Kidney tubule cell (primary cell): Measurements from ENCODE around the gene TRIO.

Experiments
- DNase-seq: peaks from one replicate; pipeline ENCODE4 v3.0.0-alpha.2; 2018; ENCODE audit warnings: low spot score

Gene TRIO

DNA sequence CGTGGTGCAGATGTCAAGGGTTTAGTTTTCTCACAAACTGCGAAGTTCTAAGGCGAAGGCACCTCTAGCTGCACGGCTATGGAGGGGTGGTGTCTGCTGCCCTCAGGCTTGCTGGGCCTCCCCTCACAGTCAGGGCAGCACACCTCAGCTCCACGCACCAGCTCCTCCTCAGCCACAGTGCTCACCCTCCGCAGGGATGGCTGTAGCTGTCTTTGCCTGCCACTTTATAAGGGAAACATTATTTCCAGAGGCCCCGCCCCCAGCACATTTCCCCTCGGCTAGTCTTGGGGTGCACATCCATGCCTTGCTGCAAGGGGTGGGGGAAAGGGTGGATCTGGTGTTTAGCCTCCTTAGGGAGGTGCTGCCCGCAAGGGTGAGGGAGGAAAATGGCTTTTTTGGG is 154.6 kb downstream of the TRIO start:
- DNase-seq = no peak

DNA sequence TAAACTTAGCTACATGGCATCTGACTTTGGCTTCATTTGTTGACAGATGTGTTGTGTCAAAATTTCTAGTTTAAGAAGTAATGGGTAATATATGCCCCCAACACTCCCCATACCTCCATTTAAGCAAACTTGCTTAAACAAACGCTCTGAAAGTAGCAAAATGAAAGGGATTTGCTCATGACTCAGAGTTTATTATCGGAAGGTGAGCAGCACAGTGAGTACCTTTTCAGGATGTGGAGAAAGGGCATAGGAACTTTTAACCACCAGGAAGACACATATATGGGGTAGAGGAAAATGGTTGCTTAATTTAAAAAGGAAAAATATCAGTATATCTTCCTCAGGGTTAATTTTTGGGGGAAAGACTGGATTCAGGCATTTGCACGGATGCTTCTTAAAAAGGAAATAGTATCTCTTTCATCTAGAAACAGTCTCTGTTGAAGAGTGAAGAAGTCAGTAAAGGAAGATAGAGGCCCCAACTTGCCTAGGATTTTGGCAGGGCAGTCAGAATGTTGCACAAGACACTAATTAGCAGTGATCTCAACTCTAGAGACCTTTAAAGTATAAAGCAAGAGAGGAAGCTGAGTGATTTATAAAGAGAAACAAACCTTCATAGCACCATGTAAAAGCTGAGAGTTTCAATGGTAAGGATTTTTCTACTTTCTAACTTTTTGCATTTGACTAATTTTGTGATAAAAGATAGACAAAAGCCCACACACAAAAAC is 155.1 kb downstream of the TRIO start:
- DNase-seq = no peak

DNA sequence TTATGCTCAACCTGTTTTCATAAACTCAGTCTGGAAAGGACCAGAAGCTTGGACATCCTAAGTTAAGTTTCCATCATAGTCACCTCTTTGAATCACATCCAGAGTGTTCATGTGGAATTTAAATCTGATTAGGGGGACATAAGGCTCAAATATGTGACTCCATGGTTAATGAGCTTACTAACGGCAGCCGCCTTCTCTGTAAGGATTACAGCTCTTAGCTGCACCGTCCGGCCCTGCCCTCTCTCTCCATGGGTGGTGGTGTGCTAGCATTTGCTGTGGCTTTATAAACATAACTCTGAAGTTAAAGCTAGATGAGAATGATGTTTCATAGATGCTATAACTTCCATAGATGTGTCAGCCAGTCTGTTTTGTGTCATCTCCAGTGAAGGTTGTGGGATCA is 156.5 kb downstream of the TRIO start:
- DNase-seq = no peak

DNA sequence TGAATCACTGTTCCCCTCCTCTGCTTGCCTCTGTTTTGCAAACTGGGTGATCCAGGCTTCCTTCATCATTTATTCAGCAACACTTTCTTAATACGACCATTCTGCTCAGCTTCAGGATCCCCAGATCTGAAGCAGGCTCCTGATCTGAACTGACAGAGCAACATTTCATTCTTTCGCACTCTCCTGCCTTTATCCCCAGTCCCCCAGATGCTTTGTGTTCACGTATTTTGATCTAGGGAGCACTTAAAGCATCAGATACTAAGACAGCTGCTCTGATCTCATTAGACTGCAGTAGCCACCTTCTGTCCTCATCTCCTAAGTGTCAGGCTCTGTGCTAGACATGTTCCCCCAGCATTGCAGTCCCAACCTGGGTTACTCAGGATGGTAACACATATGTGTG is 158.0 kb downstream of the TRIO start:
- DNase-seq = no peak

DNA sequence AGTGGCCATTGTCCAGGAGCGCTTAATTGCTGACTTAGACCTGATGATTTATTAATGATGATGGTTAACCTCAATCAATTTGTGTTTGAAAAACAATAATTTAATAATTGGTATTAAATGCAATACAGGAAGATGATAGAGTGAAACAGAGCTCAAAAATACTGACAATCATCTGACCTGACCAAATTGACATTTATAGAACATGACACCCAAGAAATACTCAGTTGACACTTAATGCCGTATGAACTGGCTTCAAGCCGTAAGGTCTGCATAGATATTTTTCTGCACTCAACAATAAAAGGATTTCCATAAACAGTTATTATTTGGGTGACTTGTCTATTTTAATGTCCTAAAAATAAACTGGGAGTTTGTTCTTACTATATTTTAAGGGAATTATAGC is 159.2 kb downstream of the TRIO start:
- DNase-seq = no peak

DNA sequence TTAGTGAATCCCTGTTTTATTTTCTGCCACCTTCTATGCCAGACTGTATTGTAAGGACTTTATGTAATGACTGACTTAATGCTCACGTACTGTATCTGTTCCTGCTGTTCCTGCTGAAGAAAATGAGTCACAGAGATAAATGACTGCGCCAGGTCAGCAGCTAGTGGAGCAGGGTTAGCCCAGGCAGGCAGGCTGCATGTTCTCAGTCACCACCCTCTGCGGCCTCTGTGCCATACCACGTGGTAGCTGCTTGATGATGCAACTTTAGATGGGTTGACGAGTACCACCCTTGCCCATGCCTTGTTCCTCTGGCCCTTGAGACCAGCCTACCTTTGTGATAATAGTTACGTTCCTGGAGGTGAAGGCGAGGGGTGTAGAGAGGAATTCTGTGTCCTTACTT is 161.9 kb downstream of the TRIO start:
- peak; percentile 78 for DNase-seq

DNA sequence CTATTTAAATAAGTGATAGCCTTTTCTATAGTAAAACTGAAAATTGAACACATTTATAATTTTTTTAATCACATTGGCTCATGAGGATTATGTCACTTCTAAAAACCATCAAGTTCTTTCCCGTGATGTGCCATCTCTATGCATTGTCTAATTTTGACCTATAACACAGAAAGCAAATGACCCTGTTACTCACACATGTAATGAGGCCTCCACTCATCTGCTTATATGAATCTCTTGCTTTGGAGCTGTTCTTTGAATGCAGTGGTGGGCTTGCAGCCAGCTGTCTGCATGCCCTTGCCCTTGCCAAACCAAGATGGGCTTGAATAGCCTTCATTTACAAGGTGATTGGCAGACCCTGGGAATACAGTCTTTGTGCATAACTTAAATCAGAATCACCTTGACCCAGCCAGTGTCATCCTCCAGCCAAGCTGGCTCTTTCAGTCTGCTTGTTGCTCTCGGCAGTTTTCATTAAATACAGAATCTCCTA is 163.2 kb downstream of the TRIO start:
- DNase-seq = no peak

DNA sequence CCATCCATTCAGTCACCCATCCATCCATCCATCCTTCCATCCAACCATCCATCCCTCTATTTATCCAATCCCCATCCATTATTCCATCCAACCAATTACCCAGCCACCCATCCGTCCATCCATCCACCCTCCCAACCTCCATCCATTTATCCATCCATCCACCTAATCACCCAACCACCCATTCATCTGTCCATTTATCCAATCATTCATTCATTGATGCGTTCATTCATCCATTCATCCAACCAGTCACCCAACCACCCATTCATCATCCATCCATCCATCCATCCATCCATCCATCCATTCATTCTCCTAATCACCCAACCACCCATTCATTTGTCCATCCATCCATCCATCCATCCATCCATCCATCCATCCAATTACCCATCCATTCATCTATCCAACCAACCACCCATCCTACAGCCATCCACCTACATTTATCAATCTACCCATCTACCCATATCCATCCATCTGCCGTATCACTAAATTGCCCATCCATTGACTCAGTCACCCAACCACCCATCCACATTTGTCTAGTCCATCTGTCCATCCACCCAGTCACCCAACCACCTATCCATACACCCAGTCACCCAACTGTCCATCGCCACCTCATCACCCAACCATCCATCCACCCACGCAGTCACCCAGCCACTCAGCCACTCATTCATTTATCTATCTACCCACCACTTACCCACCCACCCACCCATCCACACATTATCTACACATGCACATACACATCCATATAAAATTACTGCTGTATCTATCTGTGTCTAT is 165.4 kb downstream of the TRIO start:
- peak; percentile 18 for DNase-seq

DNA sequence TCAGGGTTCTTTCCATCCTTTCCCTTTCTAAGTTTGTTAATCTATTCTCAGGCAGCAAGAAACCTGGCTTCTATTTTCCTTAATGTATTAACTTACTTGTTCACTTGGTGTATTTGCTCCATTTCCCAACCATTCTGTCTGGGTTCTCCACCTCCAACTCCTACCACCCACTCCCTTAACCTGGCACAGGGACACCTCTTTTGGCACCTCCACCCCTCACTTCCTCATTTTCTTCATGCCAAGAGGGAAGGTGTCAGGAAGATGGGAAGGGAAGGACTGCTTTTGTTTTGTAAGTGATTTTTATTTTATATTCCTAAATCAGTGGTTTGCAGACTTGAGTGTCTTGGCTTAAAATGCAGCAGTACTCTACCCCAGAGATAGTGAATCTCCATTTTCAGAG is 166.1 kb downstream of the TRIO start:
- no peak for DNase-seq

DNA sequence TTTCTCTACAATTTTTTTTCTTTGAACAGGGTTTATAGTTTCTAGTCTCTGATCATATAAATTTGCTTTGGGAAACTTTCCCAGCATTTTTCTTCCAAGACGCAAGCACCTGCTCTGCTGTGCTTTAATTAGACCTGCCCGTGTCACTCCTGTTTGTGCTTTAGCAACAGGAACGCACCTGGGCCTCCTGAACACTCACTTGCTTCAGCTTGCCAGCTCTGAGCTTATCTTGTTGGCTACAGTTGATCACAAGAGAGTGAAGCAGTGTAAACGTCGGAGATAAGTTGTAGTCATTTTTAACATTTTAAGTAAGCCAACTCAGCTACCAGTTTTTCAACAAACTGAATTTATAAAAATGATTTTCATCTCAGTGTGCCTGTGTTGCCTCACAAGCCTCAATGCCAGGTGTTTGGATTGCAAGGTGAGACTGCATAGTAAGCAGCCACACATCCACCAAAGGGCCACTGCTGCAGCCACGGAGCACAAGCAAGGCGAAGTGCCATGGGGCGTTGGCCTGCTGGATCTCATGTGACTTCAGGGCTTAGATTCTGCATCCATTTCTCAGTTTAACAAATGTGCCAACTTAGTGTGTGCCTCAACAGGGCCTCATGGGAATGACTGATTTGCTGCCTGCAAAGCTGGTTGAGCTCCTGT is 166.9 kb downstream of the TRIO start:
- DNase-seq = no peak

DNA sequence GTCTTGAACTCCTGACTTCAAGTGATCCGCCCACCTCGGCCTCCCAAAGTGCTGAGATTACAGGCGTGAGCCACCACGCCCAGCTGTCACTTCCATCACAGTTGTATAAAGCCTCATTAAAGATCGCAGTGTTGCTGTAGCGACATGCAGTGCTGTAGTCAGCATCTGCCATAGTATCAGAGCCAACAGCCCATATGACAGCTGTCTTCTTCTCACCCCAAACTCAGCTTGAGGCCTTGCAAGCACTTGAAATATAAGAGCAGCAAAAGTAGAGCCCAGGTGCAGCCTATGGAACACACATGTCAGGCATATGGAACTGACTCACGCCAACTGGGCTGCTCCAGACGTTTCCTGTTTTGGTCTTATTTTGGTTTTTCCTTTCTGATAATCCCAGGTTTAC is 167.8 kb downstream of the TRIO start:
- no peak for DNase-seq

DNA sequence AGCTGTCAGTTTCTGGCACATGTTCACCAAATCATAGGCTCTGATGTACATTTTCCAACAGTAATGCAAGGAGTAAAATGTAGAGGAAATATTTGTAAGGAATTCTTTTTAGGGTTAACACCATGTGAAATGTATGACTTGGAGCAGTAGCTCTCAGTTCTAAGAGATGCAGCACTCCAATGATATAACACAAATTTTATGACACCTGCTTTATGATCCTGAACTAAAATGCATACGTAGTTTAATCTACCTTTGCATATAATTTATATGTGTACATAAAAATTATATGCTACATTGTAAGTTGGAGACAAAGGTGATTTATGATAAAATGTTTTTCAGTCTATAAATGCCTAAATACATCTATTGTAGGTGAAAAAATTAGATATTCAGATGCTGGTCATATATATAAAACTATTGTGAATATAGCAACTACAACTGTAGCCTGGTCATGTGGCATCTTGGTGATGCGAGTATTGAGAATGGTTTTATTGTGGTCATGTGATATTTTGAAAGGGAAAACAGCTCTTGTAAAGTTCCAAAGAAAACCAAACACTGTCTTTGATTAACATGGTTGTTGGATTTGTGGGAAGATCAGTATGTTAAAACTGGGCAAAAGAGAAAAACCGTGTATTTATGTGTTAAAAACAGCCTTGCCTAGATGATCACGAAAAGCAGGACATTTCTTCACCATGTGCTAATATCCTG is 171.0 kb downstream of the TRIO start:
- DNase-seq = no peak

DNA sequence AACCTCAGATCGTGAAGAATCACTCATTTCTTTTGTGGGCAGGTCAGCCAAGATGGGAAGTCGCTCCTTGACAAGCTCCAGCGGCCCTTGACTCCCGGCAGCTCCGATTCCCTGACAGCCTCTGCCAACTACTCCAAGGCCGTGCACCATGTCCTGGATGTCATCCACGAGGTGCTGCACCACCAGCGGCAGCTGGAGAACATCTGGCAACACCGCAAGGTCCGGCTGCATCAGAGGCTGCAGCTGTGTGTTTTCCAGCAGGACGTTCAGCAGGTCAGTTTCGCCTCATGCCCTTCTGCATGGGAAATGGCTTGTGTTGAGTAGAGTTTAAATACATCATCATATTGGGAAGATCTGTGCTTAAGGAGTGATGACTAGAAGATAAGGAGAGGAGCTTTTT is 173.3 kb downstream of the TRIO start:
- DNase-seq = no peak

DNA sequence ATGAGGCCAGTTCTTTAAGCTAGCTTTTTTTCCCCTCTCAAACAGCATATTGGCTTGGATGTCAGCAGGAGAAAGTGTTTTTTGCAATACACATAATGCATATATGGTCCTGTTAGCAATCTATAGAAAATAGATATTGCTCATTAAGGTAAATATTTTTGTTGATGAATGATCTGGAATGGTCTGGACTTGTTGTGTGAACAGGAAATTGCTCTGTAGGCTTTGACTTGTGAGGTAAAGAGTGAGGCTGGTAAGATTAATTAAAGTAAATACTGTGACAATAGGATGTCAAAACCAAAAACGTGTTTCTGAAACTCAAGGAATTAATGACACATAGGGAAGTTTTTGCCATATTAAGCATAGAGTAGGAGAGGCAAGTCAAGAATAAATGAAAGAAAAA is 176.0 kb downstream of the TRIO start:
- DNase-seq = no peak

DNA sequence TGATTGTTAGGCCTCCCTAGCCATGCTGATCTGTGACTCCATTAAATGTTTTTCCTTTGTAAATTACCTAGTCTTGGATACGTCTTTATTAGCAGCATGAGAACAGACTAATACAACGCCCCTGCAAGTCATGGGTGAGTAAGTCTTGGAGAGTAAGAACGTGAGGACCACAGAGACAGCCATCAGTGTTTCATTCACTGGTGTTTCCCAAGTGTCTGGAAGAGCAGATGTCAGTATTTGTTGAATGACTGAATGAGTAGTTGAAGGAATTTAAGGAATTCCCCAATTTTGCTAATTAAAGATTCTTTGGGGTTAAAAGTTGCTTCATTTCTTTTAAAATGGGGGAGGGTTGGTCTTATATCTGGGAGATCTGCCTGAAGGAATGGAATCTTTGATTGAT is 178.8 kb downstream of the TRIO start:
- DNase-seq = no peak

DNA sequence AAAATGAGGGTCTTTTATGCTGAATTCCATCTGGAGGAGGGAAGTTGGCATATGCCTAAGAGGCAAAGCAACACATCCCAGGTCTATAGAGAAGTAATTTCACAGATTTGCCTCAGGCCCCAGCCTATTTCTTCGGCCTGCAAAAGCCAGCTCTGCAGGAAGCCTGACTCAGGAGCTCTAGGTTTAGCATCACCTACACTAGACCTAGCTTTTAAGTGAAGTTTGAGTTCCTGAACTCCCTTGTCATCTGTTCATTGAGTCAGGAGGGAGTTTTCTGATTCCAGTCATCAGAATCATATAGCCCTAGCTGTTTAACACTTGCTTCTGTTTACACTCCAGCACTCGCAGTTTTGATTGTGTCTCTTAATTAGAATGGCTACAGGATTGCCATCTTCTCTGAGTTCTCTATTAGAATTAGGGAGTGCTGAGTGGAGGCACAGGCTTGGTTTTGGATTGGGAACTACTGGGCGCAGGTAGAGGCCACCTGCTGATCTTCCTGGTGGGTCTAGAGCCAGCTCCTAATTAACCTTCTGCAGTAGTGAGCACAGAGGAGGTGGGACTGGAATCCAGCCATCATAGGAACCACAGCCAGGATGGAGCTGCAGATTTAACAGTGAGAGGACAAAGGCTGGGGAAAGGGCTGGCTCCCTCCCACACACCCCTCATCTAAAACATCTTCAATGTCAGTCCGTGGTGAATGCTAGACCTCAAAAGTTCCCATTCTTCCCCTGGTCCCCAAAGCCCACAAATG is 179.5 kb downstream of the TRIO start:
- DNase-seq = peak; percentile 19

DNA sequence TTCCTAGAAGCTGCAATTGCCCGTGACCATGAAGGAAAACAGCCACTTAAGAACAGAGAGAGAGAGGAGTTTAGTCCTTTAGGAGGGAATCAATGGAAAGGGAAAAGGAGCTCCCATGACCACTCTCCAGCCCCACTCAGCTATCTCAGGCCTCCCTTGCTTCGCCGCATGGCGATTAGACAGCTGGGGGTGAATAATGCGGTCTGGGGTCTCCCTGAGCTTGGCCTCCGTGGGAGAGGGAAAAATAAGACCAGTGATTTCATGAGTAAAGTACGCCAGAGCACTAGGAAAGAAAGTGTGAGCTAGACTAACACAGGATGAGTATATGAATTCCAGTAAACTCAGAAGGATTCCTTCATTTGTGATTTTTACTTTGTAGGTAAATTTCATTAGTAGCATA is 180.3 kb downstream of the TRIO start:
- DNase-seq = no peak

DNA sequence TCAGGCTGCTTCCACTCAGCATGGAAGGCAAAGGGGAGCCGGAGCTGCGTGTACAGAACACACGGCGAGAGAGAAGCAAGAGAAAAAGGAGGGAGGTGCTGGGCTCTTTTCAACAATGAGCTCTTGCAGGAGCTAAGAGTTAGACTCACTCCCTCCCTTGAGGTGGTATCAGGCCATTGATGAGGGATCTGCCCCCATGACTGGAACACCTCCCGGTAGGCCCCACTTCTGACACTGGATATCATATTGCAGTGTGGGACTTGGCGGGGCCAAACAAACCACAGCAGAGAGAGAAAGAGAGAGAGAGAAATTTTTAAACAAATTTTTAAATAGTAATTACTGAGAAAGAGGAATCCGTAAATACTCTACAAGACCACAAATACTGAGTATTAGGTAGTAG is 182.2 kb downstream of the TRIO start:
- DNase-seq = no peak

DNA sequence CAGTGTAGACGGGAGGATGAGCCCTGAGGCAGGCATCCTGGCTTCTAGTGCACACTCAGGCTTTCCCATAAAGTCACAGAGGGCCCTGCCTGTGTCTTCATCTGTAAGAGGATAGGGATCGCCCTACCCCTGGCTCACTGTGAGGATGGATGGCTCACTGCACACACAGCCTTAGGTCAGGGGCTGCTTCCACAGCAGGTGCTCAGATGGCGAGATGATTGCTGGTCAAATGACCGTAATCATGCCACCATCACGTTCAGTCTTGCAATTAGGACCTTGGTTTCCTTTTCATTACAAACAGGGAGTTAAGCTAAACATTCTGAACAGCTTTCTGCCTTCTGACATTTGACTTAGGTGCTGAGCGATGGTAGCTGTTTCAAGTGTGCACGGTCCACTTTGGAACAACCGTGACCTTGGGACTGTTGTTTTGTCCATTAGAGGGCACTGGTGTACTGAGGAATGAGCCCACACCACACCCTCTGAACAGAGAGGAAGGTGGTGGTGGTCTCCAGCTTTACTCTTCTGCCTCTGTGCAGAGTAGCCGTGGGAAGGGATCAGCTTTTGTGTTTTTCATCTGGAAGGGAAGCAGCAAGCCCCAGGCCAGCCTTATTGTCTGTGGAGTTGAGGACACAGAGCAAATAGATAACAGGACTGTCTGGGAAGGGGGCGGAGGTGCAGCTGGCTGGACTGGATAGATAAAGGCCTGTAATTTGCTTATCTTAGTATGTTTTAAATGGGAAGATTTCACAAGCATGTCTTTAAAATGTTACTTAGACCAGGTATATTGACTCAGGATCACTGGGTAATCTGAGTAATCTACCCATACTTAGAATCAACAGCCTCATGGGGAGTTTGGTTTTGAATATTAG is 183.1 kb downstream of the TRIO start:
- DNase-seq = no peak

DNA sequence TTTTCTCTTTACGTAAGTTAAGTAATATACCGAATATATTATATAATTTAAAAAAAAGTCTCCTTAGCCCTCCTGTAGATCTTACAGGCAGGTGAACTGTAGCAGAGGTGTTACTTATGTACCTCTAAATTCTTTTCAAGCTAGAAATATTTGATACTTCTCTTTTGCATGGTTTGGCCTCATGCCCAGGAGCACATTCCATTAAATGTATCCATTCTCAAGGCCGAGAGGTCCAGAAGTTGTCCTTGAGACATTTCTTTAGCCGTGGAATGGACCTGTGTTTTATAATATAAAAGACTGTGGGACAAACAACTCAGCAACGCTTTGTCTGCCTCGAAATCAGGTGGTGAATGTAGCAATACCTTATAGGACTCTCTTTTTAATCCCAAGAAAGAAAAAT is 184.5 kb downstream of the TRIO start:
- peak; percentile 24 for DNase-seq

DNA sequence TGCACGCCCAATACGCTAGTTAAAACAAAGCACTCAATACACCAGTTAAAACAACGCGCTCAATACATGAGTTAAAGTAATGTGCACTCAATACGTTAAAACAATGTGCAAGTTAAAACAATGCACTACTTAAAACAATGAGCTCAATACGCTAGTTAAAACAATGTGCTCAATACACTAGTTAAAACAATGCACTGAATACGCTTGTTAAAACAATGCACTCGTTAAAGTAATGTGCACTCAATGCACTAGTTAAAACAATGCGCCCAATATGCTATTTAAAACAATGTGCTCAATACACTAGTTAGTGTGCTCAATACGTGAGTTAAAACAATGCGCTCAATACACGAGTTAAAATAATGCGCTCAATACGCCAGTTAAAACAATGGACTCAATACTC is 185.0 kb downstream of the TRIO start:
- DNase-seq = no peak
